ENCODE measurements around the gene GRID1. TPM values are rescaled to one million over a fixed set of nuclear protein-coding genes. Genes with fewer than 3 reads are reported as not detected.

GRID1 gene
- total RNA-seq, 1 experiment from 2014 or later: 5.6 TPM

GRCh38 chr10:85787881-85788280 is 578.7 kb downstream of the GRID1 start:
- BruUV-seq (replicated peaks): no TSS peak

DNA sequence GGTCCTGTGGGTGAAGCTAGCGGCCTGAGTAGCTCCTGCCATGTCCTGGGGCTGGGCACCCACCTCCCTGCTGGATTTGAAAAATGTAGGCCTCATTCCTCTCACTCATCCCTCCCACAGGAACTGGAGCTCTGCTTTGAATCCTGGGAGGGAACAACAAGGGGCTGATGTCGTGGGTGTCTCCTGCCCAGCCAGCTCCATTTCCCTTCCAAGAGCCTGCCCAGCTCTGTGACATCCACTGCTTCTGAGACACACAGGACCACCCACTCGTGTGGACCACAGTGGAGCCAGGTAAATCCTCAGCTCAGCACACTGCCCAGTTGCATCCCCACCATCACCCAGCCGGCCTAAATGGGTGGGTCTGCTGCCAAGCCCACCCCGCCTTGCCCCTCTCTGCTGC is 579.2 kb downstream of the GRID1 start:
- no peak overlapping the region for H2AFZ ChIP-seq (ENCODE audit: low read depth, low read length, poor library complexity, severe bottlenecking)
- no peaks in the 10 kb centered on the region for H4K20me1 ChIP-seq (ENCODE audit: insufficient read depth)
- no peak overlapping the region for H3K4me3 ChIP-seq (replicated peaks in 1 of 2; ENCODE audit: low read depth in 1 of 2, low read length in 2 of 2)
- TF ChIP-seq, protein P1, sequence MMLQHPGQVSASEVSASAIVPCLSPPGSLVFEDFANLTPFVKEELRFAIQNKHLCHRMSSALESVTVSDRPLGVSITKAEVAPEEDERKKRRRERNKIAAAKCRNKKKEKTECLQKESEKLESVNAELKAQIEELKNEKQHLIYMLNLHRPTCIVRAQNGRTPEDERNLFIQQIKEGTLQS (IDR thresholded peaks at IDR 0.05): no peak
- TF ChIP-seq ZFX (IDR thresholded peaks at IDR 0.05) (no peak), RAD21 (IDR thresholded peaks at IDR 0.05; ENCODE audit: low read depth) (no peak), FOSL1 (IDR thresholded peaks at IDR 0.05; ENCODE audit: low read depth) (no peak), CEBPB (IDR thresholded peaks at IDR 0.05; ENCODE audit: low read depth) (no peak), ELF1 (IDR thresholded peaks at IDR 0.05; ENCODE audit: borderline replicate concordance, low read depth) (no peak), TCF7L2 (IDR thresholded peaks at IDR 0.05; ENCODE audit: borderline replicate concordance, extremely low read depth, insufficient read depth, insufficient read length) (no peak)
- intact Hi-C loops (cut with micrococcal nuclease): loop anchor here (5.0 kb wide), 1 partner anchor 590 kb away; no protein-coding TSS in a partner anchor
- no peaks in the 10 kb centered on the region for H3K9me3 ChIP-seq (ENCODE audit: control insufficient read depth in 1 of 2, insufficient read depth in 1 of 2, low read depth in 1 of 2, low read length in 2 of 2)
- H3K79me2 ChIP-seq (ENCODE audit: insufficient read depth, low read length): no peaks in the 10 kb centered on the region
- no peaks in the 10 kb centered on the region for H3K4me1 ChIP-seq (ENCODE audit: control insufficient read depth in 1 of 2, insufficient read depth in 2 of 2, low read length in 2 of 2)
- CTCF ChIA-PET: no interaction called here
- no TSS peak for BruUV-seq (replicated peaks)
- H3K9me2 ChIP-seq (ENCODE audit: insufficient read depth): no peaks in the 10 kb centered on the region
- RAD21 ChIA-PET (ENCODE audit: low non-redundant PET in 1 of 2, low total read pairs in 2 of 2, uncharacterized antibody in 2 of 2, unreplicated experiment in 2 of 2): no interaction called here
- H3K4me2 ChIP-seq (ENCODE audit: low read length): no peak overlapping the region
- ATAC-seq: no peak
- no peaks in the 10 kb centered on the region for H3K36me3 ChIP-seq (ENCODE audit: control insufficient read depth in 1 of 2, insufficient read depth in 2 of 2, low read length in 2 of 2)
- no peak overlapping the region for H3K27ac ChIP-seq (ENCODE audit: low read depth, low read length)
- no peaks in the 10 kb centered on the region for H3K27me3 ChIP-seq (ENCODE audit: insufficient read depth, low read length)
- DNase-seq (ENCODE audit: low read depth, low spot score): no peak
- POLR2A ChIA-PET: no interaction called here
- H3K9ac ChIP-seq (ENCODE audit: low read length): no peak overlapping the region

More at GRCh38 chr10:85787881-85788280, 578.7 kb downstream of the GRID1 start:
- CTCF ChIA-PET: no interaction called here
- POLR2A ChIA-PET: no interaction called here
- ATAC-seq (no peak), DNase-seq (ENCODE audit: low read depth, low spot score) (no peak)
- Histone ChIP-seq H3K9me2 (ENCODE audit: insufficient read depth) (no peaks in the 10 kb centered on the region), H3K4me1 (ENCODE audit: control insufficient read depth in 1 of 2, insufficient read depth in 2 of 2, low read length in 2 of 2) (no peaks in the 10 kb centered on the region), H4K20me1 (ENCODE audit: insufficient read depth) (no peaks in the 10 kb centered on the region), H2AFZ (ENCODE audit: low read depth, low read length, poor library complexity, severe bottlenecking) (no peak overlapping the region), H3K36me3 (ENCODE audit: control insufficient read depth in 1 of 2, insufficient read depth in 2 of 2, low read length in 2 of 2) (no peaks in the 10 kb centered on the region), H3K27ac (ENCODE audit: low read depth, low read length) (no peak overlapping the region), H3K4me2 (ENCODE audit: low read length) (no peak overlapping the region), H3K4me3 (replicated peaks in 1 of 2; ENCODE audit: low read depth in 1 of 2, low read length in 2 of 2) (no peak overlapping the region), H3K9me3 (ENCODE audit: control insufficient read depth in 1 of 2, insufficient read depth in 1 of 2, low read depth in 1 of 2, low read length in 2 of 2) (no peaks in the 10 kb centered on the region), H3K79me2 (ENCODE audit: insufficient read depth, low read length) (no peaks in the 10 kb centered on the region), H3K9ac (ENCODE audit: low read length) (no peak overlapping the region), H3K27me3 (ENCODE audit: insufficient read depth, low read length) (no peaks in the 10 kb centered on the region)
- intact Hi-C loops (cut with micrococcal nuclease): loop anchor here (5.0 kb wide), 1 partner anchor 589 kb away; no protein-coding TSS in a partner anchor
- RAD21 ChIA-PET (ENCODE audit: low non-redundant PET in 1 of 2, low total read pairs in 2 of 2, uncharacterized antibody in 2 of 2, unreplicated experiment in 2 of 2): no interaction called here
- no peak for TF ChIP-seq CEBPB (IDR thresholded peaks at IDR 0.05; ENCODE audit: low read depth)
- no peak for TF ChIP-seq CTCF (IDR thresholded peaks at IDR 0.05 in 2 of 3, conservative IDR thresholded peaks at IDR 0.05 in 1 of 3; ENCODE audit: borderline replicate concordance in 1 of 3, insufficient read depth in 1 of 3, low read depth in 2 of 3, low read length in 2 of 3)
- no peak for TF ChIP-seq ELF1 (IDR thresholded peaks at IDR 0.05; ENCODE audit: borderline replicate concordance, low read depth)
- no peak for TF ChIP-seq POLR2AphosphoS5 (IDR thresholded peaks at IDR 0.05; ENCODE audit: low read depth, low read length)
- no peak for TF ChIP-seq SP1 (IDR thresholded peaks at IDR 0.05; ENCODE audit: low read depth)

Measured in HCT116 (cell line).